Activated naive CD4-positive, alpha-beta T cell treated with anti-CD3 and anti-CD28 coated beads, Interleukin-2, amount 10 ng/mL, durations not matched to agents 7 days and 5 days (primary cell): Measurements from ENCODE around the gene GINM1.

Experiments
- CTCF ChIA-PET: fragments of 350-600 bp; sonication (Branson Sonifier 250); formaldehyde crosslinking; loops from one replicate; lab custom pipeline; 2021; ENCODE audit warnings: antibody characterized with exemption; lab: Charles Lee
- DNase-seq: peaks from one replicate; pipeline ENCODE4 v3.0.0-alpha.2; 2020
- H3K27ac Mint-ChIP-seq: one replicate; pipeline ENCODE4 v1.8.0; 2021; ENCODE audit warnings: mild to moderate bottlenecking, moderate library complexity, mixed read lengths
- H3K27me3 Mint-ChIP-seq: one replicate; pipeline ENCODE4 v1.8.0; 2021; ENCODE audit warnings: mild to moderate bottlenecking, mixed read lengths
- H3K36me3 Mint-ChIP-seq: one replicate; pipeline ENCODE4 v1.8.0; 2021; ENCODE audit warnings: mixed read lengths
- H3K4me1 Mint-ChIP-seq: one replicate; pipeline ENCODE4 v1.8.0; 2021; ENCODE audit warnings: mixed read lengths
- H3K4me3 Mint-ChIP-seq: one replicate; pipeline ENCODE4 v1.8.0; 2021; ENCODE audit warnings: mild to moderate bottlenecking, moderate library complexity, mixed read lengths
- H3K9me3 Mint-ChIP-seq: one replicate; pipeline ENCODE4 v1.8.0; 2021; ENCODE audit warnings: mixed read lengths

The GINM1 gene, protein sequence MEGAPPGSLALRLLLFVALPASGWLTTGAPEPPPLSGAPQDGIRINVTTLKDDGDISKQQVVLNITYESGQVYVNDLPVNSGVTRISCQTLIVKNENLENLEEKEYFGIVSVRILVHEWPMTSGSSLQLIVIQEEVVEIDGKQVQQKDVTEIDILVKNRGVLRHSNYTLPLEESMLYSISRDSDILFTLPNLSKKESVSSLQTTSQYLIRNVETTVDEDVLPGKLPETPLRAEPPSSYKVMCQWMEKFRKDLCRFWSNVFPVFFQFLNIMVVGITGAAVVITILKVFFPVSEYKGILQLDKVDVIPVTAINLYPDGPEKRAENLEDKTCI

DNA sequence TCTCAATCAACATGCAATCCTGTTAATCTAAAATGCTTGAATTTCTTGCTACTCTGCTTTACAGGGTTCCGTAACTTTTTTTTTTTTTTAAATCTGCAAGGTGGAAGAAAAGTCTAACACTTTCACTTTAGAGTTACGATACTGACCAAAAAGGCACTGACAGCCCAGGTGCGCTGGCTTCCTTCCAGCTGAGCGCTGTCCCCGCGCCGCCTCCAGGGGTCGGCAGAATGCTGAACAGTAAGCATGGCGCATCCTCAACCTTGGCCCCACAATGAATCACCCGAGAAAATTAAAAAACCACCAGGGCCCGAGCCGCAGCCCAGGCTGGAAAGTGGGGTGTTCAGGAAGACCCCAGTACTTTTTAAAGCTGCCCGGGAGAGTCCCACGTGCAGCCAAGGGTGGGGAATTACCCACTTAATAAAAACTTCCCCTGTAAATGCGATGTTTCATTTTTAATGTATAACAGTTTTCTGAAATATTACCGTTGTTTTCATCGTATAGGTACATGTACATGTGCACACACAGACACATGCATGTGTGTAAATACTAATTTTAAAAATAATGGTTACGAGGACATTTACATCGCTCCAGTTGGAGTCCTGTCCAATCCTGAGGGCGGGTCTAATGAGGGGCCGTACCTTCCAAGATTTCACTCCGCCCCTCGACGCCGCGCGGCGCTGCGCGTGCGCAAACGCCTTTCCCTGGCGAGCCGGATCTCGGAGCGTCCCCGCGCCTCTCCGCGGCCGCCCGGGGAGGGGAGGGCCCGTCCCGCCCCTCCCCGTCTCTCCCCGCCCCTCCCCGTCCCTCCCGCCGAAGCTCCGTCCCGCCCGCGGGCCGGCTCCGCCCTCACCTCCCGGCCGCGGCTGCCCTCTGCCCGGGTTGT, at the start of gene GINM1:
Gene GINM1 (plus strand): TSS at position 849 of the 883 bp plus-strand sequence. CDS start 40 bp downstream, outside the sequence.
- peak within 1 kb of the TSS; percentile 95 for H3K4me3 Mint-ChIP-seq
- peak within 1 kb of the TSS; percentile 98 for H3K27ac Mint-ChIP-seq
- H3K9me3 Mint-ChIP-seq: no peaks in the 10 kb centered on the region
- peak; percentile 95 for DNase-seq
- peaks cover 28% of the 10 kb centered on the region for H3K4me1 Mint-ChIP-seq
- H3K36me3 Mint-ChIP-seq: peaks cover 9% of the 10 kb centered on the region
- CTCF ChIA-PET: interaction anchor here (1.3 to 1.9 kb wide), 4 partner anchors 17 to 152 kb away, joined by 4 to 5 read pairs (median 4); partner anchors contain the start of genes KATNA1 and LATS1
- H3K27me3 Mint-ChIP-seq: peaks cover 1% of the 10 kb centered on the region

DNA sequence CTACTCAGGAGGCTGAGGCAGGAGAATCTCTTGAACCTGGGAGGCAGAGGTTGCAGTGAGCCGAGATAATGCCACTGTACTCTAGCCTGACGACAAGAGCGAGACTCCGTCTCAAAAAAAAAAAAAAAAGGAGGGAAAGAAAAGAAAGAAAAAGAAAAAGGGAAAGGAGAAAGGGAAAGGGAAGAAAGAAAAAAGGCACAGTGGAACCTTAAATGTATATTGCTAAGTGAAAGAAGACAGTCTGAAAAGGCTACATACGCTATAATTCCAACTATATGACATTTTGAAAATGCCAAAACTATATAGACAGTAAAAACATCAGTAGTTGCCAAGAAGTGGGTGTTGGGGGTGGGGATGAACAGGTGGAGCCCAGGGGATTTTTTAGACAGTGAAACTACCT, 36.5 kb upstream of the GINM1 start:
- no peak overlapping the region for H3K4me3 Mint-ChIP-seq
- CTCF ChIA-PET: interaction anchor here (0.9 to 3.6 kb wide), 3 partner anchors 13 to 501 kb away, joined by 3 to 23 read pairs (median 4); no protein-coding TSS in a partner anchor
- no peak for DNase-seq
- H3K27me3 Mint-ChIP-seq: no peaks in the 10 kb centered on the region
- H3K4me1 Mint-ChIP-seq: no peaks in the 10 kb centered on the region
- H3K9me3 Mint-ChIP-seq: no peaks in the 10 kb centered on the region
- peaks cover 43% of the 10 kb centered on the region for H3K36me3 Mint-ChIP-seq
- no peak overlapping the region for H3K27ac Mint-ChIP-seq

DNA sequence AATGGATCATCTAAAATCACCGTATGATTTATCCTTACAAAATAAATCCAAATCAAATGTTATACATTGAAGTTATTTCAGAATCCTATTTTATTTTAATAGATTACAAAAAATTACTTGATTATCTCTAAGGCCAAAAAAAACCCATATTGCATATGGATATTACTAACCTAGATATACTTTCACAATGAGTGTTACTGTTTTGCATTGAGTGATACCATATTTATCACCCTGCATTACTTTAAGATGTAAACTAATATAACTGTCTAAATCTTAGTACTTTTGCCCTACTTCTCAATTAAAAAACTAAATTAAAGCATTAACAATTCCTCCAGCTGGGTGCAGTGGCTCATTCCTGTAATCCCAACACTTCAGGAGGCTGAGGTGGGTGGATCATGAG, 31.4 kb upstream of the GINM1 start:
- DNase-seq: no peak
- Mint-ChIP-seq H3K27ac (no peak overlapping the region), H3K4me3 (no peak overlapping the region), H3K36me3 (peaks cover 47% of the 10 kb centered on the region), H3K27me3 (no peaks in the 10 kb centered on the region), H3K9me3 (no peaks in the 10 kb centered on the region), H3K4me1 (no peaks in the 10 kb centered on the region)
- CTCF ChIA-PET: no interaction called here

DNA sequence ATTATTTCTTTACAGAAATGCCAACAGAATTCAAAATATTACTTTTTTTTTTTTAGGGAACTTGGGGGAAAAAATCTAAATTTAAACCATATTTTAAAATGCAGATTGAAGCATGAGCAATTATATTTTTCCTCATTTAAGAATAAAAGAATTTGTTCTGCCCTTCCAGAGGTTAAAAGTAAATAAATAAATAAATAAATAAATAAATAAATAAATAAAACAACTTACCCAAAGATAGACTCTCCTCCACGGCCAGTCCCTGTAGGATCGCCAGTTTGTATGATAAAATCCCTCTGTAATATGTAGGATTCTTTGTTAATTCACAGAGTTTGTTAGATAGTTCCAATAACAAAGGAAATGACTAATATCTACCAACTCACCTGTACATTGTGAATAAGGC, 25.0 kb upstream of the GINM1 start:
- H3K27ac Mint-ChIP-seq: no peak overlapping the region
- H3K27me3 Mint-ChIP-seq: peaks cover 3% of the 10 kb centered on the region
- no peak for DNase-seq
- H3K36me3 Mint-ChIP-seq: peaks cover 40% of the 10 kb centered on the region
- peaks cover 33% of the 10 kb centered on the region for H3K4me1 Mint-ChIP-seq
- CTCF ChIA-PET: no interaction called here
- no peaks in the 10 kb centered on the region for H3K9me3 Mint-ChIP-seq
- H3K4me3 Mint-ChIP-seq: no peak overlapping the region

DNA sequence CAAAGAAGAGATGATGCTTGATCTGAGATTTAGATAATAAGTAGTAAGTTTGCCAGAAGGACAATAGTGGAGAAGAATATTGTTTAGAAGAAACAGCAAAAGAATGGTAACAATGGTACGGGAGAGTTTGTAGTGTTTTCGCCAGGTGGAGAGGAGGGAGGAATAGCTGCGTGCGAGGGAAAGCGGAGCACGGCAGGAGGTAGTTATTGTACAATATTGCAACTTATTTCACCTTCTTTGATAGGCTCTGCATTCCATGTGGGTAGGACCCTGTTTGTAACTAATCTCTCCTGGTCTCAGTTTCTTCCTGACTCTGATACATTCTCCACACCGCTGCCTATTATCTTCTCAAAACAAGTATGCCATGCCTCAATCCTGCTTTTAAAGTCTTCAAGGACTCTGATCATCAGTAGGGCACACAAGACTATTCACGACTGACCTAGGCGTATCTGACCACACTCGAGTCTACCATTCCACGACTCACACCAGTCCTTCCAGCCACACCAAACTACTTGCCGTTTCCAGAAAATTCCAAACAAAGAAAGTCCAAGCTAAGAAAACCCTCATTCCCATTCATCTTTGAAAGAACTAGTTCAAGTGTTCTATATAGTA, 21.4 kb upstream of the GINM1 start:
- CTCF ChIA-PET: interaction anchor here (1.0 to 2.5 kb wide), 8 partner anchors 13 to 127 kb away, joined by 3 to 6 read pairs (median 3); partner anchors contain the start of gene ZC3H12D
- no peak for DNase-seq
- Mint-ChIP-seq H3K27ac (peak overlapping the region; percentile 98), H3K4me3 (peak overlapping the region; percentile 98), H3K36me3 (peaks cover 24% of the 10 kb centered on the region), H3K9me3 (no peaks in the 10 kb centered on the region), H3K4me1 (peaks cover 44% of the 10 kb centered on the region), H3K27me3 (peaks cover 10% of the 10 kb centered on the region)

DNA sequence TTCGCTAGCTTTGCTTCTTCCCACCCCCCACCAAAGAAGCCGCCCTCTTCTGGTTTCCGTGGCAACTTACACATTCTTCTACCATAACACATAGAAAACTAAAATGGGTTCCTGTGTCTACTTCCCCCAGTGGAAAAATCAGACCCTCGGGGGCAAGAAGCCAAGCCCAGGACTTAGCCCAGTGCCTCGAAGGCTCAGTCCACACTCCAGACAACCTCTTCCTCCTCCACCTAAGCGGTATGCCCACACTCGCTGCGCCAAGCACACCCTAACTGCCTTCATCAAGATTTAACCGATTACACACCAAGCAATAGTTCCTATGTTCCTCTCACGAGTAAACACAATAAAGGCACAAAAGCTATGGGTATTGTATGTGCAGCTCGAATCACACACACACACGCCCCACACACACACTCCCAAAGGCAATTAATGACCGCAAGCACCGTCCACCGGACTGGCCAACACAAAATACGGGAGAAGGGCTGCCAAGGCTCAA, 20.9 kb upstream of the GINM1 start:
- peak; percentile 80 for DNase-seq
- Mint-ChIP-seq H3K36me3 (peaks cover 20% of the 10 kb centered on the region), H3K27ac (peak overlapping the region; percentile 98), H3K4me3 (peak overlapping the region; percentile 98), H3K9me3 (no peaks in the 10 kb centered on the region), H3K27me3 (peaks cover 12% of the 10 kb centered on the region), H3K4me1 (peaks cover 44% of the 10 kb centered on the region)
- CTCF ChIA-PET: interaction anchor here (0.9 to 2.5 kb wide), 14 partner anchors 9 to 320 kb away, joined by 3 to 6 read pairs (median 3); partner anchors contain the start of gene ZC3H12D

DNA sequence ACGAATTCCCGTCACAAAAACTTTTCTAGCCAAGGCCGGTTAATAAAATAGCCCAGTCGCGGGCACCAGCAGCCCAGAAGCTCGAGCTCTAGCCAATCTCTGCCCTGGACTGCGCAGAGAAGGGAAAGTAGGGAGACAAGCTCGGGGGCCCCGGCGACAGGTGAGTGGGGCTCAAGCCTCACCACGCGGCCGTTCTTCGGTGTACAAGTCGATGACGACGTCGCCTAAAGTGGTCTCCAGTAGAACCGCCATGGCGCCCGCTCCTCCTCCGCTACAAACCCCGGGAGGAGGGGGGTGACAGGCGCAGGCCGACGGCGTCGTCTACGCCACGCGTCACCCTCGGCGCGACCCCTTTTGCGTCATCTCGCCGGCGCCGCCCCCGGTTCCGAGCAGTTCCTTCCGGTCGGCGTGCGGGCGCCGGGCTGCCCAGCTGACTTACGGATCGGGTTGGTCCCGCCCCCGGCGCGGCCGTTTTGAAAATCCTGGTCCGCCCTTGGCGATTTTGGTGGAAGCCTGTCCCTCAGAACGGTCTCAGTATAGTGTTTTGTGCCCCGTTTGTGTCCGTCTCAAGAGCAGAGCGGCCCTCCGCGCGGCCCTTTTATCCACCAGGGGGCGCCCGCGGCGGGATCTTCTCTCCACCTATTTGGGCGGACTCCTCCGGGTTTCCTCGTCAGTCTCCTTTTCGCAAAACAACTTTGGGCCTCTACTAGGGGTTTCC, 20.3 kb upstream of the GINM1 start, which contains the start of gene PPIL4:
Gene PPIL4 (minus strand): TSS at position 290 of the 718 bp plus-strand sequence. CDS start 38 bp downstream, at position 252.
- peaks cover 20% of the 10 kb centered on the region for H3K36me3 Mint-ChIP-seq
- DNase-seq: peak; percentile 96
- H3K27me3 Mint-ChIP-seq: peaks cover 12% of the 10 kb centered on the region
- peak within 1 kb of the TSS; percentile 98 for H3K4me3 Mint-ChIP-seq
- no peaks in the 10 kb centered on the region for H3K9me3 Mint-ChIP-seq
- CTCF ChIA-PET: interaction anchor here (0.9 to 2.5 kb wide), 13 partner anchors 10 to 319 kb away, joined by 3 to 6 read pairs (median 3); partner anchors contain the start of gene ZC3H12D
- peaks cover 44% of the 10 kb centered on the region for H3K4me1 Mint-ChIP-seq
- H3K27ac Mint-ChIP-seq: peak within 1 kb of the TSS; percentile 98

DNA sequence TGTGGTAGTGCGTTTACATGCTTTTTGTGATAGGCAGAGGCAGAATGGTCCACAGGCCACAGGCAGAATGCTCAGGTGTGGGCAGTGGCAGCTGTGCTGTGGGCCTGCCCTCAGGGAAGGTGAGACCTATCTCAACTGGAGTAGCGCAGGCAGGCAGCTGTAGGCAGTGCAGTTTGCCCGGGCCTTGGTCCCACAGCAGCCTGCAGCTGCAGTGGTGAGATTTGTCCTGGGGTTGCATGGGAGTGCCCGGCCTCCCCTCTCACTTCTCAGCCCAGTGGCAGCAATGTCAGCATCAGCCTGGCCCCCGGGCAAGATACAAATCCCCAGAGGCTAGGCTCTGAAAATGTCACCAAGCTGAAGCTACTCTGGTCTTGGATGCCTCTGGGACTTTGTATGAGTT, 14.3 kb upstream of the GINM1 start:
- H3K4me1 Mint-ChIP-seq: peaks cover 10% of the 10 kb centered on the region
- H3K27me3 Mint-ChIP-seq: peaks cover 30% of the 10 kb centered on the region
- H3K27ac Mint-ChIP-seq: no peak overlapping the region
- CTCF ChIA-PET: interaction anchor here (1.0 to 3.2 kb wide), 2 partner anchors 9 to 11 kb away, joined by 3 to 15 read pairs; no protein-coding TSS in a partner anchor
- no peak for DNase-seq
- H3K36me3 Mint-ChIP-seq: peaks cover 2% of the 10 kb centered on the region
- H3K4me3 Mint-ChIP-seq: no peak overlapping the region
- no peaks in the 10 kb centered on the region for H3K9me3 Mint-ChIP-seq

DNA sequence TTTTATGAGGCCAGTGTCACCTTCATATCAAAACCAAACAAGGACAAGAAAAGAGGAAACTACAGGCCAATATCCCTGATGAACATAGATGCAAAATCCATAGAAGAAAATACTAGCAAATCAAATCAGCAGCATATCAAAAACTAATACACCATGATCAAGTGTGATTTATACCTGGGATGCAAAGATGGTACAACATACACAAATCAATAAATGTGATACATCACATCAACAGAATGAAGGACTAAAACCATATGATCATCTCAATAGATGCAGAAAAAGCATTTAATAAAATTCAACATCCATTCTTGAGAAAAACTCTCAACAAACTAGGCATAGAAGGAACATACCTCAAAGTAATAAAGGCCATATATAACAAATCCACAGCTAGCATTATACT, 8.1 kb upstream of the GINM1 start:
- no peak for DNase-seq
- Mint-ChIP-seq H3K4me1 (peaks cover 3% of the 10 kb centered on the region), H3K36me3 (no peaks in the 10 kb centered on the region), H3K9me3 (no peaks in the 10 kb centered on the region), H3K27ac (no peak overlapping the region), H3K4me3 (no peak overlapping the region), H3K27me3 (peaks cover 59% of the 10 kb centered on the region)
- CTCF ChIA-PET: no interaction called here

DNA sequence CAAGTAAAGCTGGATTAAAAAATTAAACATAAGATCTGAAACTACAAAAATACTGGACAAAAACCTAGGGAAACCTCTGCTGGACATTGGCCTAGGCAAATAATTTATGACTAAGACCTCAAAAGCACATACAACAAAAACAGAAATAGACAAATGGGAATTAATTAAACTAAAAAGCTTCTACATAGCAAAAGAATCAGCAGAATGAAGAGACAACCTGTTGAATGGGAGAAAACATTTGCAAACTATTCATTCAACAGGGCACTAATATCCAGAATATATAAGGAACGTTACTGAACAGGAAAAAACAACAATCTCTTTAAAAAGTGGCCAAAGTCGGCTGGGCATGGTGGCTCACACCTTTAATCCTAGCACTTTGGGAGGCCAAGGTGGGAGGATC, 6.8 kb upstream of the GINM1 start:
- Mint-ChIP-seq H3K27ac (no peak overlapping the region), H3K4me1 (peaks cover 3% of the 10 kb centered on the region), H3K4me3 (no peak overlapping the region), H3K36me3 (no peaks in the 10 kb centered on the region), H3K9me3 (no peaks in the 10 kb centered on the region), H3K27me3 (peaks cover 59% of the 10 kb centered on the region)
- DNase-seq: no peak
- CTCF ChIA-PET: no interaction called here

DNA sequence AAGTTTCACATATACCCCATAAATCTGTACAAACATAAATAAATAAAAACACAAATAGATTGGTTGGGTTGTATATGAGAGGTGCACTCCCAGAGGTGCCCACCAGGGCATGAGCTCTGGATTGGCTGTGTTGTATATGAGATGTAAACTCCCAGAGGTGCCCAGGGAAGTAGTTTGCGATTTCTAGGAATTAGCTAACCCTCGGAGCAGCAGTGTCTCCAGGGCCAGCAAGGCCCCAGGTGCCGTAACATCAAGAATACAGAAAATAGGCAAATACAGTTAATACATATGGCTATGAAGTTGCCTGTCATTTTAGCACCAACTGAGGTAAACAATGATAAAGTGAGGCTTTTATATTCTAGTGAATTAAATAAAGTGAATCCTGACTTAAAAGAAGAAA, 5.4 kb upstream of the GINM1 start:
- peak; percentile 47 for DNase-seq
- Mint-ChIP-seq H3K27ac (peak overlapping the region; percentile 39), H3K36me3 (no peaks in the 10 kb centered on the region), H3K4me1 (peaks cover 8% of the 10 kb centered on the region), H3K9me3 (no peaks in the 10 kb centered on the region), H3K27me3 (peaks cover 48% of the 10 kb centered on the region), H3K4me3 (no peak overlapping the region)
- CTCF ChIA-PET: interaction anchor here (0.8 to 2.5 kb wide), 4 partner anchors 9 to 154 kb away, joined by 3 to 15 read pairs (median 4); partner anchors contain the start of gene PPIL4

DNA sequence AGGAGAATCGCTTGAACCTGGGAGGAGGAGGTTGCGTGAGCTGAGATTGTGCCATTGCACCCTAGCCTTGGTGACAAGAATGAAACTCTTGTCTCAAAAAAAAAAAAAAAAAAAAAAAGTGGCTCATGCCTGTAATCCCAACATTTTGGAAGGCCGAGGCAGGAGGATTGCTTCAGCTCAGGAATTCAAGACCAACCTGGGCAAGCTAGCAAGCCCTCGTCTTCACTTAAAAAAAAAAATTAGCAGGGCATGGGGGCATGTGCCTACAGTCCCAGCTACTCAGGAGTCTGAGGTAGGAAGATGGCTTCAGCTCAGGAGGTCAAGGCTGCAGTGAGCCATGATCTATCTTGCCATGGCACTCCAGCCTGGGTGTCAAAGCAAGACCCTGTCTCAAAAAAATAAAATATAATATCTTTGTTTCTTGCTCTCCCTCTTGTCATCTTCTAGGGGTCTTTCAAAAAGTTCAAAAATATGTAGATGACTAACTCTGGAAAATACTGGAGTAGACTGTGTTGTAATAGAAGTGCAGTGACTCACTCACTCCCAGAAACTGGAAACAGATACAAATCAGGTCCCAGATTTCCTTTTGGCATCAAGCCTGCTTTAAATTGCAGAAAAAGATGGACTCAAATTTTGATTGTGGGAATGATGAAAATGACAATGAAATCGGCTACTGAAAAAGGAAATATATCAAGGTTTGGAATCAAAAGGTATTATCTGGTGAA, 2.8 kb upstream of the GINM1 start:
- peaks cover 23% of the 10 kb centered on the region for H3K27me3 Mint-ChIP-seq
- no peak overlapping the region for H3K4me3 Mint-ChIP-seq

More for the DNA sequence above, 2.8 kb upstream of the GINM1 start:
- DNase-seq: no peak
- peaks cover 9% of the 10 kb centered on the region for H3K36me3 Mint-ChIP-seq
- peaks cover 25% of the 10 kb centered on the region for H3K4me1 Mint-ChIP-seq
- no peak overlapping the region for H3K27ac Mint-ChIP-seq
- no peaks in the 10 kb centered on the region for H3K9me3 Mint-ChIP-seq
- CTCF ChIA-PET: interaction anchor here (0.6 to 1.5 kb wide), 5 partner anchors 11 to 90 kb away, joined by 3 to 5 read pairs (median 3); partner anchors contain the start of gene PPIL4
